Thymus (tissue), 11 donors: Measurements from ENCODE around the gene IL22RA1. TPM values are rescaled to one million over a fixed set of nuclear protein-coding genes. Genes with fewer than 3 reads are reported as not detected.

Source experiments
- DNase-seq, 9 donors: peaks; one replicate each; pipeline ENCODE4 v3.0.0-alpha.2; 2013; ENCODE audit warnings: low spot score in 9 of 9, low read depth in 6 of 9, missing footprints in 1 of 9
- H3K27ac ChIP-seq, 2 donors: one replicate each; pipeline ENCODE4 v1.5.1; 2013; ENCODE audit warnings: control low read depth in 1 of 2, low read depth in 1 of 2, low read length in 1 of 2, mild to moderate bottlenecking in 1 of 2, moderate library complexity in 1 of 2
- H3K27me3 ChIP-seq, 2 donors: one replicate each; pipeline ENCODE4 v1.5.1; 2013; ENCODE audit warnings: low read length in 1 of 2; ENCODE audit not compliant: control insufficient read depth in 2 of 2, insufficient read depth in 1 of 2
- H3K36me3 ChIP-seq, 2 donors: one replicate each; pipeline ENCODE4 v1.5.1; 2013; ENCODE audit warnings: low read length in 1 of 2, mild to moderate bottlenecking in 1 of 2, moderate library complexity in 1 of 2; ENCODE audit not compliant: control insufficient read depth in 2 of 2, insufficient read depth in 2 of 2
- H3K4me1 ChIP-seq, 2 donors: one replicate each; pipeline ENCODE4 v1.5.1; 2013; ENCODE audit warnings: low read length in 2 of 2; ENCODE audit not compliant: control insufficient read depth in 2 of 2, insufficient read depth in 2 of 2
- H3K4me3 ChIP-seq, 2 donors: one replicate each; pipeline ENCODE4 v1.5.1; 2013; ENCODE audit warnings: low read length in 2 of 2, control low read depth in 1 of 2, mild to moderate bottlenecking in 1 of 2
- H3K9me3 ChIP-seq, 2 donors: one replicate each; pipeline ENCODE4 v1.5.1; 2013; ENCODE audit warnings: low read length in 1 of 2, mild to moderate bottlenecking in 1 of 2; ENCODE audit not compliant: control insufficient read depth in 2 of 2, insufficient read depth in 1 of 2
- WGBS: extraction: QIAGEN DNeasy Blood & Tissue Kit; methylation state at CpG from one replicate; pipeline ENCODE4 v1.1.7; 2013; 5-methylcytosine and 5-hydroxymethylcytosine counted together
- polyA plus RNA-seq: library from polyadenylated mRNA; stranded (reverse); fragments of 200-250 nt; gene quantifications from one replicate; pipeline ENCODE4 v1.2.3, GENCODE V29; 2013
- total RNA-seq: library from RNA; stranded (reverse); fragments of 120-200 nt; gene quantifications from one replicate; pipeline ENCODE4 v1.2.4, GENCODE V29; 2013
- donor health status: healthy.

Gene IL22RA1
- total and polyA plus RNA-seq, 2 donors, result 0.09 TPM; not detected in 1

GRCh38 chr1:24091971-24092482 is 50.9 kb downstream of the IL22RA1 start:
- H3K9me3 ChIP-seq, result no peaks in the 10 kb centered on the region
- H3K36me3 ChIP-seq, result no peaks in the 10 kb centered on the region
- H3K27ac ChIP-seq, result no peak overlapping the region
- DNase-seq, result no peak
- H3K4me1 ChIP-seq, result peaks cover 0 to 4% of the 10 kb centered on the region in 2 donors
- peaks cover 0 to 8% of the 10 kb centered on the region in 2 donors for H3K27me3 ChIP-seq
- no peak overlapping the region for H3K4me3 ChIP-seq
- 95% methylated on average over 13 of the region's 13 CpGs for WGBS

GRCh38 chr1:24090736-24091135 is 52.2 kb downstream of the IL22RA1 start:
- 96% methylated on average over 11 of the region's 11 CpGs for WGBS
- no peak overlapping the region for H3K27ac ChIP-seq
- no peak for DNase-seq

GRCh38 chr1:24089743-24090555 is 53.0 kb downstream of the IL22RA1 start:
- 86% methylated on average over 14 of the region's 14 CpGs for WGBS
- Histone ChIP-seq H3K36me3 (no peaks in the 10 kb centered on the region), H3K9me3 (no peaks in the 10 kb centered on the region), H3K27ac (no peak overlapping the region), H3K4me1 (peaks cover 0 to 4% of the 10 kb centered on the region in 2 donors), H3K4me3 (no peak overlapping the region), H3K27me3 (peaks cover 0 to 8% of the 10 kb centered on the region in 2 donors)
- no peak for DNase-seq

More at GRCh38 chr1:24090736-24091135, 52.2 kb downstream of the IL22RA1 start:
- Histone ChIP-seq H3K9me3 (no peaks in the 10 kb centered on the region), H3K27me3 (peaks cover 0 to 9% of the 10 kb centered on the region in 2 donors), H3K36me3 (no peaks in the 10 kb centered on the region), H3K4me3 (no peak overlapping the region), H3K4me1 (peaks cover 0 to 4% of the 10 kb centered on the region in 2 donors)

- Histone ChIP-seq H3K9me3 (no peaks in the 10 kb centered on the region), H3K4me1 (peaks cover 0 to 4% of the 10 kb centered on the region in 2 donors), H3K27me3 (peaks cover 0 to 2% of the 10 kb centered on the region in 2 donors), H3K4me3 (no peak overlapping the region), H3K27ac (no peak overlapping the region), H3K36me3 (no peaks in the 10 kb centered on the region)
- peak in 6 of 9 donors; percentile 4 to 41 (median 24) for DNase-seq
- WGBS, result 76% methylated on average over 14 of the region's 14 CpGs
Observed at GRCh38 chr1:24089027-24089742, 53.8 kb downstream of the IL22RA1 start.

- peaks cover 0 to 4% of the 10 kb centered on the region in 2 donors for H3K4me1 ChIP-seq
- no peaks in the 10 kb centered on the region for H3K36me3 ChIP-seq
- no peak overlapping the region for H3K4me3 ChIP-seq
- no peak for DNase-seq
- WGBS, result 97% methylated on average over 16 of the region's 16 CpGs
- H3K27me3 ChIP-seq, result peaks cover 0 to 2% of the 10 kb centered on the region in 2 donors
- H3K9me3 ChIP-seq, result no peaks in the 10 kb centered on the region
- H3K27ac ChIP-seq, result no peak overlapping the region
Observed at GRCh38 chr1:24086466-24086865, 56.5 kb downstream of the IL22RA1 start.

GRCh38 chr1:24085546-24085945 is 57.4 kb downstream of the IL22RA1 start:
- Histone ChIP-seq H3K27ac (no peak overlapping the region), H3K9me3 (no peaks in the 10 kb centered on the region), H3K4me1 (peaks cover 0 to 4% of the 10 kb centered on the region in 2 donors), H3K27me3 (peaks cover 0 to 4% of the 10 kb centered on the region in 2 donors), H3K36me3 (no peaks in the 10 kb centered on the region), H3K4me3 (no peak overlapping the region)
- WGBS, result 96% methylated on average over 3 of the region's 3 CpGs
- no peak for DNase-seq

- no peak overlapping the region for H3K4me3 ChIP-seq
Observed at GRCh38 chr1:24085007-24085406, 57.9 kb downstream of the IL22RA1 start.

GRCh38 chr1:24084050-24084449 is 58.9 kb downstream of the IL22RA1 start:
- no peak overlapping the region for H3K4me3 ChIP-seq
- H3K27me3 ChIP-seq, result peaks cover 0 to 4% of the 10 kb centered on the region in 2 donors
- no peaks in the 10 kb centered on the region for H3K9me3 ChIP-seq
- no peak overlapping the region for H3K27ac ChIP-seq
- H3K36me3 ChIP-seq, result no peaks in the 10 kb centered on the region
- peaks cover 0 to under 1% of the 10 kb centered on the region in 2 donors for H3K4me1 ChIP-seq
- DNase-seq, result no peak
- 88% methylated on average over 7 of the region's 7 CpGs for WGBS

More at GRCh38 chr1:24085007-24085406, 57.9 kb downstream of the IL22RA1 start:
- H3K27me3 ChIP-seq, result peaks cover 0 to 4% of the 10 kb centered on the region in 2 donors
- H3K36me3 ChIP-seq, result no peaks in the 10 kb centered on the region
- DNase-seq, result no peak
- H3K4me1 ChIP-seq, result peaks cover 0 to 4% of the 10 kb centered on the region in 2 donors
- H3K9me3 ChIP-seq, result no peaks in the 10 kb centered on the region
- no peak overlapping the region for H3K27ac ChIP-seq

- DNase-seq, result no peak
- 94% methylated on average over 8 of the region's 8 CpGs for WGBS
- Histone ChIP-seq H3K9me3 (no peaks in the 10 kb centered on the region), H3K27me3 (peaks cover 0 to 4% of the 10 kb centered on the region in 2 donors), H3K36me3 (no peaks in the 10 kb centered on the region), H3K27ac (no peak overlapping the region), H3K4me3 (no peak overlapping the region), H3K4me1 (no peaks in the 10 kb centered on the region)
Observed at GRCh38 chr1:24082372-24082771, 60.6 kb downstream of the IL22RA1 start.
